Fibroblast of lung (primary cell): ENCODE data around the gene SLC35E4.

ENCODE experiments used
- CTCF ChIP-seq, 2 donors: IDR thresholded peaks in 1 of 2; conservative IDR thresholded peaks in 1 of 2; 1 replicate in 1 of 2; 2 replicates in 1 of 2; pipeline ENCODE4 v1.5.1; 2011 to 2012; ENCODE audit warnings: low read length in 2 of 2, control low read depth in 1 of 2, inconsistent platforms in 1 of 2, low read depth in 1 of 2, mild to moderate bottlenecking in 1 of 2
- EZH2 ChIP-seq: IDR thresholded peaks from 2 replicates; pipeline ENCODE4 v1.5.1; 2012; ENCODE audit warnings: low read length, control low read depth, mild to moderate bottlenecking; ENCODE audit errors: missing control alignments

DNA sequence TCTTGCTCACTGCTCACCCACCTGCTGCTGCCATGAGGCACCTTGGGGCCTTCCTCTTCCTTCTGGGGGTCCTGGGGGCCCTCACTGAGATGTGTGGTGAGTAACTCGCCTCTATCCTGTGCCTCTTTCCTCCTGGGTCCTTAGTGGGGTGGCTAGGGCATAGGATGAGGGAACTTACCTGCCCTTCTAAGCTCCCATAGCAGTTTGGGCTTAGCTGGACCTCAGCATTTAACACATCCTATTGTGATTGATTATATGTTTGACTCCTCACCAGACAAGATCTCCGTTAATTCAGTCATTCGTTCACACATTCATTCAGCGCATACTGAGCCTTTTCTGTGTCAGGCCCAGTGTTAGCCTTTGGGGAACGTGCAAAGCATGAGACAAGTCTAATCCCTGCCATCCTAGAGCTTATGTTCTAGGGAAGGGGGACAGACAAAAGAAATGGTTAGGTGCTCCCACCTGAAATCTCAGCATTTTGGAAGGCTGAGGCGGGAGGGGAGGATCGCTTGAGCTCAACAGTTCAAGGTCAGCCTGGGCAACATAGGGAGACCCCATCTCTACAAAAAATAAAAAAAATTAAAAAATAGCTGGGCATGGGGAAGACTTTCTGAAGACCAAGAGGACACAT is 28.2 kb upstream of the SLC35E4 start:
- TF ChIP-seq CTCF (conservative IDR thresholded peaks at IDR 0.05 in 1 of 2, IDR thresholded peaks at IDR 0.05 in 1 of 2; ENCODE audit: low read depth in 1 of 2, low read length in 2 of 2), result no peak
- no peak for TF ChIP-seq EZH2
